Hepatocyte (in vitro differentiated cells): ENCODE measurements around the gene PTPRM.

Source experiments
- EZH2 ChIP-seq: fragments of 200-600 bp; sonication (generic); IDR thresholded peaks from 2 replicates; pipeline ENCODE4 v1.6.1; 2016; ENCODE audit warnings: antibody characterized with exemption, mild to moderate bottlenecking, borderline replicate concordance
- EZH2phosphoT487 ChIP-seq: fragments of 200-600 bp; sonication (generic); IDR thresholded peaks from one replicate; pipeline ENCODE4 v1.6.1; 2018; ENCODE audit warnings: antibody characterized with exemption, mild to moderate bottlenecking, low read depth, moderate library complexity; ENCODE audit not compliant: unreplicated experiment, severe bottlenecking
- TF ChIP-seq, protein P1 (sequence below): fragments of 200-600 bp; sonication (generic); IDR thresholded peaks from 2 replicates; pipeline ENCODE4 v1.5.1; 2016; ENCODE audit warnings: antibody characterized with exemption, mild to moderate bottlenecking; ENCODE audit not compliant: poor library complexity

- TF ChIP-seq, protein P1, sequence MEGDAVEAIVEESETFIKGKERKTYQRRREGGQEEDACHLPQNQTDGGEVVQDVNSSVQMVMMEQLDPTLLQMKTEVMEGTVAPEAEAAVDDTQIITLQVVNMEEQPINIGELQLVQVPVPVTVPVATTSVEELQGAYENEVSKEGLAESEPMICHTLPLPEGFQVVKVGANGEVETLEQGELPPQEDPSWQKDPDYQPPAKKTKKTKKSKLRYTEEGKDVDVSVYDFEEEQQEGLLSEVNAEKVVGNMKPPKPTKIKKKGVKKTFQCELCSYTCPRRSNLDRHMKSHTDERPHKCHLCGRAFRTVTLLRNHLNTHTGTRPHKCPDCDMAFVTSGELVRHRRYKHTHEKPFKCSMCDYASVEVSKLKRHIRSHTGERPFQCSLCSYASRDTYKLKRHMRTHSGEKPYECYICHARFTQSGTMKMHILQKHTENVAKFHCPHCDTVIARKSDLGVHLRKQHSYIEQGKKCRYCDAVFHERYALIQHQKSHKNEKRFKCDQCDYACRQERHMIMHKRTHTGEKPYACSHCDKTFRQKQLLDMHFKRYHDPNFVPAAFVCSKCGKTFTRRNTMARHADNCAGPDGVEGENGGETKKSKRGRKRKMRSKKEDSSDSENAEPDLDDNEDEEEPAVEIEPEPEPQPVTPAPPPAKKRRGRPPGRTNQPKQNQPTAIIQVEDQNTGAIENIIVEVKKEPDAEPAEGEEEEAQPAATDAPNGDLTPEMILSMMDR = no peak
- TF ChIP-seq EZH2phosphoT487 (no peak), EZH2 (no peak)
Measured at GRCh38 chr18:7585276-7585670, 18.2 kb downstream of the PTPRM start.
